Limb (tissue), 2 donors: Measurements from ENCODE around the gene FRS2.
"Not testable (repeated sequence)": the region's sequence is repeated elsewhere in the genome, so short reads cannot be mapped to it uniquely, and the experiment has no call there.

Experiments used
- DNase-seq, 2 donors: peaks; one replicate each; pipeline ENCODE4 v3.0.0-alpha.2; 2016; ENCODE audit errors: extremely low spot score in 2 of 2

Gene FRS2, protein sequence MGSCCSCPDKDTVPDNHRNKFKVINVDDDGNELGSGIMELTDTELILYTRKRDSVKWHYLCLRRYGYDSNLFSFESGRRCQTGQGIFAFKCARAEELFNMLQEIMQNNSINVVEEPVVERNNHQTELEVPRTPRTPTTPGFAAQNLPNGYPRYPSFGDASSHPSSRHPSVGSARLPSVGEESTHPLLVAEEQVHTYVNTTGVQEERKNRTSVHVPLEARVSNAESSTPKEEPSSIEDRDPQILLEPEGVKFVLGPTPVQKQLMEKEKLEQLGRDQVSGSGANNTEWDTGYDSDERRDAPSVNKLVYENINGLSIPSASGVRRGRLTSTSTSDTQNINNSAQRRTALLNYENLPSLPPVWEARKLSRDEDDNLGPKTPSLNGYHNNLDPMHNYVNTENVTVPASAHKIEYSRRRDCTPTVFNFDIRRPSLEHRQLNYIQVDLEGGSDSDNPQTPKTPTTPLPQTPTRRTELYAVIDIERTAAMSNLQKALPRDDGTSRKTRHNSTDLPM

DNA sequence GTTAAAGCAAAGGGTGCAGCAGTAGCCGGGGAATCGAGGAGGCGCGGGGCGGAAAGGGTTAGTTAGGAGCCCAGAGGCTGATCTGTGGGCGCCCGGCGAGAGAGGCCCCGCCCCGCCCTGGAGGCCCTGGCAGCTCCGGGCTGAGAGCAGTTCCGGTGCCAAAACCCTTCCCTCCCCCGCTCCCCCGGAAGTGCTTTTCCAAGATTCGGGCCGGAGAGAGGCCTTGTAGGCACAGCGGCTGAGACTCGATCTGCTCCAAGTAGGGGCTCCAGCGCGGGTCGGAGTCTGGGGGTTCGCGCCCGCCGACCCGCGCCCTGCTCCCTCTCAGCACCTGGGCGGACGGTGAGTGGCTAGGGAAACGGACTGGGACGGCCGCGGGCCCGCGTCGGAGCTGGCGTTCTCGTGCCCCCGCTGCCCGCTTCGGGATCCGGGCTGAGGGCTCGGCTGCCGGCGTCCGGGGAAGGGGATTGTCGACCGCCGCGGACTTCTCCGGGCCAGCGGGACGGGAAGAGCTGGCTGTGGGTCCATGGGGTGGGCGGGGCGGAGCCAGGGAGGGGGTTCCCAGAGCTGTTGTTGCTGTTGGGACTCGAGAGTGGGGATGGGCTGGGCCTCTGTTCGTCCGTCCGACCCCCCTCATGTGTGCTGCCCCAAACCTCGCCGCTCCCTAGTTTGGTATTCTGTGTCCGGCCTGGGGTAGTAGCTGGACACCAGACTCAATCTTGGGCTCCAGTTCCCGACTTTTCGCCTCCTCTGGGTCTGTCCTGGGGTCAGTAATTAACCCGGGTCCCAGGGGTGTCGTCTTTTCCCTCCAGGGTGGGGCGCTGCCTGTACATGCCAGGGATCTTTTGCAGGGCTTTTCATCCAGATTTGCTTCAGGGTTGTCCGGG lies at the start of gene FRS2:
TSS of gene FRS2 (plus strand) at position 200 of the 887 bp plus-strand sequence. CDS start 98,643 bp downstream, outside the sequence.
- DNase-seq: peak; percentile 92 to 96

DNA sequence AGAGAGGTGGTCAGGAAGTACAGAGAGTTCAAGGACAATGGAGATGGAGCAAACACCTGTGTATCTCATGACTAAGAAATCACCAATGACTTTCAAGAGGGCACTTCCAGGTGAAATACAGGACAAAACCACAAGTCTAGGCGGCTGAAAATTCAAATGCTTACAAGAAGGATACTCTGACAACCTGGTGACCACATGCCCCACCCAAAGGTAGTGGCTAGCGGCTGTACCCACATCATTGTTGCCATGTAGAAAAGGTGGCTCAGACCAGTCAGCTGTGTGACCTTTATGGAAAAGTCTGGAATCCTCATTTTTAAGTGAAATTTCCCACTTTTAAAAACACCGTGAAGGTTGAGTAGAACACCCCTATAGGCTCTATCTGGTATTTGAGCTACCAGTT lies 48.6 kb upstream of the FRS2 start:
- no peak for DNase-seq

DNA sequence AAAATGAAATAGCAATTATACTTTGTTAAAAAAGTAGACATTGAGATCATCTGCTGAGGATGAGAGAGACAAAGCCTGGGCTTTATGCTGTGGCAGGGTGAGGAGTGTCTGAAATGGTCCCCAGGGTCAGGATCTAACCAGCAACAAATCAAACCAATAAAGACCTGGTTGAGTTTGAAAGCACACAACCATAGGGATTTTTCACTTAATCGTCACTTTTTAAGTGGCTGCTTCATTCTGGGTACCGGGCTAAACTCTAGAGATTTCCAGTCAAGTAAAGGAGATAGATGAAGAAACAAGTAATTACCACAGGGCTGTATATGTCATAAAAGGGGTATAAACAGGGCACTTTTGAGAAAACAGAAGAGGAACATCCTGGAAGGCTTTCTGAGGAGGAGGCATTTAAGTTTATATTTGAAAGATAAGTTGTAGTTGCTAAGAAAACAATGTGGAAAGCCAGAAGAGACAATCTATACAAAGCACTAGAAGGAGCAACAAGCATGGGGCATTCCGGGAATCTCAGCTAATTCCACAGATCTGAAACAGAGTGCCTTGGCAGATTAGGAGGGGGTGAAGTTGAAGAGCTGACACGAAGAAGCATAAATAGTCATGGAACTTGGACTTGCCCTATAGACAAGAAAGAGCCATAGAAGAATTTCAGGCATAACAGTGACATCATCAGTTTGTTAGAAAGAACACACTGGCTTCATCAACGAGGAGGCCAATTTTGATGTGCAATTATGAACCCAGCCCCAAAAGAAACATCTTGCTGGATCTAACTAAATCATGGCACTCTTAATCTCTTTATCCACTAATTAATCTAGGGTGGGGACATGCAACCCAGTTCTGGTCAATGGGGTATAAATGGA lies 46.9 kb upstream of the FRS2 start:
- no peak for DNase-seq

DNA sequence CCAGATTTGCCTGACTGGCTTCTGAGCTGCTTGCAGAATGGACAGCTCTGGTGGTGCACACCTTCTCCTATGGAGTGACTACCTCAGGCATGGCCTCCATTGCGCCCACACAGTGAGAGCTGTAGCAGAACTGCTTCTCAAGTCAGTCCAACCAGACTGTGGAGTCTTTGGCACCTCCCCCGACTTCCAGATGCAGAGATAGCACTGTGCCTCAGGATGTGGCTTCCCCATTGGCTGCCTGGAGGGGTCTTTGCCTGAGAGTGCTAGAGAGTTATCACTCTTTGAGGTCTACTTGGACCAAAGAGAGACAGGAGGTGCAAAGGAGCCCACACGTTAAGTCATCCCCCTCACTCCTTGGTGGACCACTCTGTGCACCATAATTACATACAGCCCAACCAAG lies 44.8 kb upstream of the FRS2 start:
- DNase-seq: no peak

DNA sequence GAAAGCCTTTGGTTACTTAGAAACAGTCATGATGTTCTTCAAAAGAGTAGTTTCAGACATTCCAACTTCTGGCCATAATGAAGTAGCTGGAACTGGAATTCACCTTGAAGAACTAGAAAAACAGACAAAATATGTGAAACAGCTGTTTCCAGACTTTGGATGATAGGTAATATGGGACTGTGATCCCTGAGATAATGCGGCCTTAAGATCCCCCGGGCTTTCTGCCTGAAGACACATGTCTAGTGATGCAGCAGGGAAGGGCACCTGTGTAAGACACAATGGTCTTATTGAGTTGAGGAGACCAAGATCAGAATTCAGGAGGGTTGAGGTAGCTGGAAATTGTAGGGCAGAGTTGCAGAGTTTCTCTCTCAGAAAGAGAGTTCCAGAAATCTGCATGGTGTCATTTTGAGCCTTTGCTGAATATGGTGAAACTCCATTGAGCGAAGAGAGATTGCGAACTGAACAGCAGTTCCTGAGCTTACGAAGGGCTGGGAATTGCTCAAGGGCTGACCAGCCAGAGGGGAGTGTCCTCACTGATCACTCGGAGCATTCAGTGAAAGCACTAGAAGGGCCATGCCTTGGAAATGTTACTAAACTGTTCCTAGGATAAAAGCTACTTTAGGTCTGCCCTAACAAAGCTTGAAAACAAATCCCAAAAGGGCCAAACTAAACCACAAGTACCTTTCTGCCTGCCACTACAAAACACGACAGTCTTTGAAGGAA lies 41.7 kb upstream of the FRS2 start:
- no peak for DNase-seq

DNA sequence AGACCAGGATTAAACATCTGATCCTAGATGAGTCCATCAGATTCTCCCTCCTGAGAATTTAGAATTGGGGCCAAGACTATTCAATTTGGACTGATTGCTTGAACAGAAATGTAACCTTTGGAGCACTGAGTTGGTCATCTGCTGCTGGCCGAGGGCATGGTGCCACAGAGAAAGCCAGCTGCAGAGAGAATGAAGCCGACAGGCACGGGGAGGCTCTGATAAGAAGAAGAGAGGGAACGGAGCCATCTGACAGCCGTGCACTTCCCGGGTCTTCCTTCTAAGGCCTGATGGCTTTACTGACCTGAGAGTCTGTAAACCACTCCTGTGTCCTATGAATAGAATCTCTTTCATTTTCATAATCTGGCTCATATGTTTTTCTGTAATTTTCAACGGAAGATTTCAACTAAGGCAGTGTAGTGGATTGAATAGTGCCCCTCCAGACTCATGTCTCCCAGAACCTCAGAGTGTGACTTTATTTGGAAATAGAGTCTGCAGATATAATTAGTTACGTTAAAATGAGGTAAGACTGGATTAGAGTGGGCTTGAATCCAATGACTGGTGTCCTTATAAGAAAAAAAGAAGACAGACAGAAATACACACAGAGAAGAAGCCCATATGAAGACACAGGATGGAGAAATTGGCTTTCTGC lies 39.1 kb upstream of the FRS2 start:
- no peak for DNase-seq

DNA sequence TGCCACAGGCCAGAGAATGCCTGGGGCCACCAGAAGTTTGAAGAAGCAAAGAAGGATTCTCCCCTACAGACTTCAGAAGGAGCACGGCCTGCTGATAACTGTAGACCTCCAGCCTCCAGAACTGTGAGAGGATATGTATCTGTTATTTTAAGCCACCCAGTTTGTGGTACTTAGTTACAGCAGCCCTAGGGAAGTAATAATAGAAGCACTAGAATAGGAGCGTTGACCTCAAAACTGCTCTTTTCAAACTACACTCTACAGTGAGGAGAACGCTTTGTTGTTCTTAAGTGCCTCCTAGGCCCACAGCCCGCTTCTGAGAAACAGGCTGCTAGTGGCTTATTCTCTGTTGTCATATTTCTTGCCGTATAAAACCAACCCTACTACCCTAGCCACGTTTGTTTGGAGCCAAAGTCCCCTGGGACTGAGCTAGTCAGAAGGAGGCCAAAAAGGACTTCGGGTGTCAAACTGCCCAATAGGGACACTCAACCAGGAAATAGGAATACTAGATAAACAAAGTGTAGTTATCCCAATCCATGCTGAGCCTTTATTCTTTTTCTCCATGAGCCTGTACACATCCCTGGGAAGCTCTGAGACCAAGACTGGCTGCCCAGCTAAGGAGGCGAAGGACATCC lies 38.5 kb upstream of the FRS2 start:
- DNase-seq: no peak

DNA sequence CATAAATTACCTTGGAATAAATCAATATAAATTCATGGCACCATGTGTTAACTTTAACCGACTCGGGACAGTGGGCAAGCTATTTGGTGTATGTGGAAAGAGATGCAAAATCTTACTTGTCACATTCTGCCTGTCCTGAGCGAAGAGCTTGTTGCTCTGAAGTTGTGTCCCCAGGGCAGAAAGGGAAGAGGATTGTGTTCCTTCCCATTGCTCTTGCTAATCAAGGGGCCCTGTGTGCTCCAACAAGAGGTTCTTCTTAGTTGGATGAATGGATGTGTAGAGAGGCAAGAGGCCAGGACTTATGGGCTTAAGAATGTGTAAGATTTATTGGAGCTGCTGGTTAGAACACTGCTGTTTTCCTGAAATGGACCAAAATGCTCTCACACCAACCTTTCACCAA lies 36.5 kb upstream of the FRS2 start:
- no peak for DNase-seq

DNA sequence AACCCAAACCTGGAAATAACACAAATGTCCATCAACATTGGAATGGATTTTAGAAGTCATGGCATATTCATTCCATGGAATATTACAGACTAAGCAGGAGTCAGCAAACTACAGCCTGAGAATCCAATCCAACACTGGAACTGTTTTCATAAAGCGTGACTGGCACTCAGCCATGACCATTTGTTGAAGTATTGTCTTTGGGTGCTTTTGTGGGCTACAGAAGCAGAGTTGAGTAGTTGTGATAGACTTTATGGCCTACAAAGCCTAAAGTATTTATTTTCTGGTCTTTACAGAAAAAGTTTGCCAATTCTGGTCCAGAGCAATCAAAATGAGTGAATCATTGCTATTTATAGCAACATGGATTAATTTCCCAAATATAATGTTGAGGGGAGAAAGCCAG lies 34.5 kb upstream of the FRS2 start:
- DNase-seq: no peak

DNA sequence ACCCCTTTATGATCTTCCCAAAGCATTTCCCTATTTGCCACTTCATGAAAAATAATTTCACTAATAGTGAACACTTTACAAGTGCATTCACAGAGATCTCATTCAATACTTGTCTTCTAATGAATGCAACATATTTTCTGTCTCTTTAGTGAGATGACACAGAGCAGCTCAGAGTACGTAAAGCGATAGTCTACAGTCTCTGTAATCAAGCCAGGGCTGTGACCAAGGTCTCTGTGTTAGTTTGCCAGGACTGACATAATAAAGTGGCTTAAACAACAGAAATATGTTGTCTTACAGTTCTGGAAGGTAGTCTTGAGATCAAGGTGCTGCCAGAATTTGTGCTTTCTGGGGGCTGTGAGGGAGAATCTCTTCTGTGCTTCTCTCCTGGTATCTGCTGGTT lies 33.1 kb upstream of the FRS2 start:
- DNase-seq: no peak

DNA sequence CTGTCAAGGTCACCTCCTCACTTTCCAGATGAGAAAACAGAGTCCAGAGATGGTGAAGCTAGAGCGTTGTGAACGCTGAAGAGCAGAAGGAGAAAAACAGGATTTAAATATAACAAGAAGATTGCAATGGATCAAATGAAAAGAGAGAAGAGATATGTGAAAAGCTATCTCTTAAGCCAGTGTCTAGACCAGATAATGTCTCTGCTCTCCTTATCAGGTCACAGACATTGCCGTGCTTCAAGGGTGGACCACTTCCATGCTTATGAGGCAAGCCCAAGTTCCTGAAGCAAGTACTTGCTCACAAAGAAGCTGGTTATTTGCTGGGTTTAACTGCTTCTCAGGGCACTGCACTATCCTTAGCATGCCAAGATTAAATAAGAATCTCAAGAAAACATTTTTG lies 31.6 kb upstream of the FRS2 start:
- no peak for DNase-seq

DNA sequence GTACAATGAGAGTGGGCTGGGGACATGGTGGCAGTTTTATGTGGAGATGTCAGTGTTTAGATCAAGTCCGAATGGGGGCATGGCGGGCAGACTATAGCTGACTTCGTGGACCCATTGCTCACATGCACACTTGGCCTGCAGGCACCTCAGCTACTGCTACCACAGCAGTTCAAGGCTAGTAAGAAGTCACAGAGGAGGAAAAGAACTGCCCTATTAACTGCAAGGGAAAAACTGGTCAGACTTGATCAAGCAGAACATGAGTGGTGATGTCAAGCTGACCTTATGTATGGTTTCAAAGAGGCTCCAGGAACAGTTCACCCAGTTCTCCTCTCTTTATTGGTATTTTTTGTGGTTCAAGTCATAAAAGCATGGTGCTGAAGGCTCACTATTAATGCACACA lies 30.2 kb upstream of the FRS2 start:
- no peak for DNase-seq

DNA sequence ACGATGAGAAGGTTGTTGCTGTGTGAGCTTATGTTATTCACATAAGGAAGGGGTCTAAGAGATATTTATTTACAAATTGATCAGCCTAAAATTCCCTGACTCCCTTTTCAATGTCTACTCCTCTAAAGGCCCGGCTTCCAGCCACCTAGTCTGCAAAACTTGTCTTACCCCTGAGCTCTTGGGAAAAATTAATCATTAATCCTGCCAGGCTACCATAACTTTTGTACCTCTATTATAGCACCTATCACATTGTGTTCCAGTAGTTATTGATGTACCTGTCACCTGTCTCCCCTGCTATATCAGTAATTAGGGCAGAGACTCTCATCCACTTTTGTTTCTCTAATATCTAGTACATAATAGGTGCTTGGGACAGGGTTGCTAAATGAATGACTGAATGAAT lies 29.3 kb upstream of the FRS2 start:
- no peak for DNase-seq

DNA sequence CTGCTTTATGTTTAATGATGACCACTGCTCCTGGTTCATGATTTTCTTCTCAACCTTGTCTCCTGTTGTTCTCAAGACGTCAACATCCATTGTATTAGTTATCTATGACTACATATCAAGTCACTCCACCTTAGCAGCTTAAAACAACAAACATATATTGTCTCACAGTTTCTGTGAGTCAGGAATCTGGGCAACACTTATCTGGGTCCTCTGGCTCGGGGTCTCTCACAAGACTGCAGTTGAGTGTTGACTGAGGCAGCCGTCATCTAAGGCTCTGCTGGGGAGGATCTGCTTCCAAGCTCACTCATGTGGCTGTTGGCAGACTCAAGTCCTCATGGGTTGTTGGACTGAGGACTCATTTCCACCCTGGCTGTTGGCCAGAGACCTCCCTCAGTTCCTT lies 27.3 kb upstream of the FRS2 start:
- DNase-seq: no peak

DNA sequence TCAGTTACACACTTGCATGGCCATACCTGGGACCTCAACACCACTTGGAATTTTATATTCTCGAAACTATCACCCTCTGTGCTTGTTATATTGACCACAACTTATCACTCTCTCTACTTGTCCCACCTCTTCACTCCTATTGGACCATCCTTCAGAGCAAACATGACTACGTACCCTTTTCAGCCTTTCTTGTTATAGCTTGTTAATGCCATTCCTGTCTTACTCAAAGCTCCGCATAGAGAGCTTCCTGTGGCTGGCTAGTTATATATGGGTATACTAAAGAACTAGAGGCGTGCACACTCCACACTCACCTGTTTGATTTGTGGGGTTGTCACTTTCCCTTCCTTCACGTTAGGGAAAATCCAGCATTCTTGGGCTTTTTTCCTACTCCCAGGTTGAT lies 26.3 kb upstream of the FRS2 start:
- DNase-seq: no peak

DNA sequence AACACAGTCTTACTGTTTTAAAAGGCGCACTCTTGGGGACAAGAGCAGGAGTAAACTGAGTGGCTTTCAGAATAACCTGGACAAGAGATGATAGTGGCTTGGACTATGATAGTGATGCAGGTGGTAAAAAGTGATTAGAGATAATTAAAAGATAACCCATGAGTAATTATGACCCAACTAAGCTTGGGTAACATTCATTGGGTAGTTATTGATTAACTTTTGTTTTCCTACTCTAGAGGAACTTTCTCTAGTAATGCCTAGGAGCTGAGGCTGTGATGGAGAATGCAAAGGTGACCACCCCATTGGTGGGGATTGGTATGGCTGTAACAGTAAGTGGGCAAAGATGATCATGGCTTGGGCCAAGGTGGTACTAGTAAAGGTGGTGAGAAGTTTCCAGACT lies 22.3 kb upstream of the FRS2 start:
- DNase-seq: no peak

DNA sequence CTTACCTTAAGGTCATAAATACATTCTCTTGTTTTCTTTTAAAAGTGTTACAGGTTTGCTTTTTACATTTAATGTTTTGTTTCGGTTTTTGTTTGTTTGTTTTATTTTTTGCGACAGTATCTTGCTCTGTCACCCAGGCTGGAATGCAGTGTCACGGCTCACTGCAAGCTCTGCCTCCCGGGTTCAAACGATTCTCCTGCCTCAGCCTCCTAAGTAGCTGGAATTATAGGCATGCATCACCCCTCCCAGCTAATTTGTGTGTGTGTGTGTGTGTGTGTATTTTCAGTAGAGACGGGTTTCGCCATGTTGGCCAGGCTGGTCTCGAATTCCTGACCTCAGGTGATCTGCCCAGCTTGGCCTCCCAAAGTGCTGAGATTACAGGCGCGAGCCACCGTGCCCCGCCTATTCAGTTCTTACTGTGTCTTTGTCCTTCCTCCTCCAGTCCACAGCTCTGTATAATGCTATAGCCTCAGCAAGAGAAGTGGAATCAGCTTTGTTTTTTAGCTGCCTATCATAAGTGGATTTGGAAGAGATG lies 17.5 kb upstream of the FRS2 start:
- not testable (repeated sequence) for DNase-seq

DNA sequence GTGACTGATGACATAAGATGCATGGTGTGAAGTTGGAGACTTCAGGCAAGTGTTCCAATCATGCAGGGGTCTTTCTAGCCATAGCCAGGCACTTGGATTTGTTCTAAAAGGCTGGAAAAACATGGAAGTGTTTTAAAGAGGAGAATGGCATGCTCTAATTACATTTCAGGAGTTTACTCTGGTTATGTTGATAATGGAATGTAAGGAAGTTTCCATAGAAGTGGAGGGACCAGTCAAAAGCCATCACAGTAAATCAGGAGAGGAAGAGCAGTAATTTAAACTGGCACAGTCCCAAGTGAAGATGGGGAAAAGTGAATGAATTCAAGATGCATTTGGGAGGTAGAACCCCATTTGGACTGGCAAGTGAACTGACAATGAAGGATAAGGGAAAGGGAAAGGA lies 13.9 kb upstream of the FRS2 start:
- no peak for DNase-seq

DNA sequence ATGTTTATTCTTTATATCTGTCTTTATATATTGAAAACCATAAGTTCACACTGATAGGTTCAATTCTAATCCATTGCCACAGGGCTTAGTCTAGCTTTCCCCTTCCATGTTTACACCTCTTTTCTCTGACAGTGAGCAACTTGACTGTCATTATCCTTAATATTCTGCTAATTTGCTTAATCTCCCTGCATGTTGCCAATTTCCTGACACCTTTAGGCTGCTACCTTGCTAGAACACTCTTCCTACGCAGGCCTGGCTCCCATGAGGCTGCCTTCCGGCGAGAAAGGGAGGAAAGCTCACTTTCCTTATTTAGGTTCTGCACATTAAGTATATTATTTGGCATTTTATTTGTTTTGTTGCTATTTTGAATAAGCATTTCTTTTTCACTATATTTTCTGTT lies 12.8 kb upstream of the FRS2 start:
- DNase-seq: no peak

DNA sequence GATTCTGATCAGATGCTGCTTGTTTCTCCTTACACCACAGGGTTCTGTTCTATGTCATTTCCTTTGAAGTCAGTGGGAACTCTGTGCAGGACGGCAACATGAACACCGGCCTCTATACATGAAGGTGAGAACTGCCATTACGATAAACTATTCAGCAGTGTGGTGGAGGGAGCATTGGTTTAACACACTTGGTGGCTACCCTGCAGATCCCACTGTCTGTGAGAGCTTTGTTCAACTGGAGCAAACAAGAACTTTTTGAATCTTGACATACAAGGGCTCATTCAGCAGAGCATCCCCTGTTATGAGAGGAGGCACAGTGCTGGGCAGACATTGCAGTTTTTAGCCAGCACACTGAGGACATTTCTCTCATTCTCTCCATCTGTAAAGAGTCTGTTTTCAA lies 10.7 kb upstream of the FRS2 start:
- DNase-seq: no peak
